Neural progenitor cell (in vitro differentiated cells): ENCODE results near the gene ABCA1. TPM values are rescaled to one million over a fixed set of nuclear protein-coding genes. Genes with fewer than 3 reads are reported as not detected.

Experiments used
- DNase-seq: peaks from one replicate; pipeline ENCODE4 v3.0.0-alpha.2; 2016; ENCODE audit warnings: low spot score
- H2AFZ ChIP-seq: fragments of 200-600 bp; sonication (generic); replicated peaks from 2 replicates; pipeline ENCODE4 v1.6.1; 2016; ENCODE audit warnings: antibody characterized with exemption
- H3F3A ChIP-seq: fragments of 200-600 bp; sonication (generic); 2 replicates; pipeline ENCODE4 v1.6.1; 2016; ENCODE audit warnings: antibody characterized with exemption, low read depth
- H3K27ac ChIP-seq: fragments of 200-600 bp; sonication (generic); 2 replicates; pipeline ENCODE4 v1.5.1; 2016; ENCODE audit warnings: mild to moderate bottlenecking
- H3K27me3 ChIP-seq: fragments of 200-600 bp; sonication (generic); 2 replicates; pipeline ENCODE4 v1.6.1; 2016; ENCODE audit warnings: mild to moderate bottlenecking, moderate library complexity
- H3K36me3 ChIP-seq: fragments of 200-600 bp; sonication (generic); 2 replicates; pipeline ENCODE4 v1.5.1; 2016
- H3K4me1 ChIP-seq: fragments of 200-600 bp; sonication (generic); 2 replicates; pipeline ENCODE4 v1.6.1; 2016; ENCODE audit warnings: mixed run types
- H3K4me2 ChIP-seq: fragments of 200-600 bp; sonication (generic); 2 replicates; pipeline ENCODE4 v1.6.1; 2016
- H3K4me3 ChIP-seq: fragments of 200-600 bp; sonication (generic); 2 replicates; pipeline ENCODE4 v1.5.1; 2016
- H3K79me2 ChIP-seq: fragments of 200-600 bp; sonication (generic); 2 replicates; pipeline ENCODE4 v1.6.1; 2016; ENCODE audit warnings: low read depth
- H3K9ac ChIP-seq: fragments of 200-600 bp; sonication (generic); 2 replicates; pipeline ENCODE4 v1.6.1; 2016
- H3K9me3 ChIP-seq: fragments of 200-600 bp; sonication (generic); 2 replicates; pipeline ENCODE4 v1.5.1; 2016; ENCODE audit warnings: low read depth
- H4K20me1 ChIP-seq: fragments of 200-600 bp; sonication (generic); 2 replicates; pipeline ENCODE4 v1.6.1; 2016; ENCODE audit warnings: low read depth
- H3K27ac Mint-ChIP-seq: 3 replicates; pipeline ENCODE4 v1.8.0; 2021; ENCODE audit warnings: mixed read lengths
- H3K27me3 Mint-ChIP-seq: 2 replicates; pipeline ENCODE4 v1.8.0; 2022; ENCODE audit warnings: low read depth, mild to moderate bottlenecking, inconsistent platforms, moderate library complexity, mixed read lengths; ENCODE audit not compliant: insufficient read depth
- H3K36me3 Mint-ChIP-seq: 3 replicates; pipeline ENCODE4 v1.8.0; 2021; ENCODE audit warnings: mixed read lengths
- H3K4me1 Mint-ChIP-seq: 3 replicates; pipeline ENCODE4 v1.8.0; 2021; ENCODE audit warnings: mixed read lengths
- H3K4me3 Mint-ChIP-seq: 3 replicates; pipeline ENCODE4 v1.8.0; 2021; ENCODE audit warnings: mild to moderate bottlenecking, moderate library complexity, mixed read lengths
- H3K9me3 Mint-ChIP-seq: 3 replicates; pipeline ENCODE4 v1.8.0; 2020; ENCODE audit warnings: mixed read lengths
- EZH2 ChIP-seq: fragments of 200-600 bp; sonication (generic); IDR thresholded peaks from 2 replicates; pipeline ENCODE4 v1.6.1; 2017; ENCODE audit warnings: antibody characterized with exemption, mild to moderate bottlenecking, moderate library complexity
- EZH2phosphoT487 ChIP-seq: fragments of 200-600 bp; sonication (generic); IDR thresholded peaks from 2 replicates; pipeline ENCODE4 v1.6.1; 2017; ENCODE audit warnings: antibody characterized with exemption
- total RNA-seq: library from RNA; depleted of rRNA; stranded (reverse); fragments of >200 nt; gene quantifications from 2 replicates; pipeline ENCODE4 v1.2.3, GENCODE V29; 2015; ENCODE audit warnings: low replicate concordance
- TF ChIP-seq, protein P1 (sequence below): fragments of 200-600 bp; sonication (generic); IDR thresholded peaks from 2 replicates; pipeline ENCODE4 v1.5.1; 2017; ENCODE audit warnings: antibody characterized with exemption, mild to moderate bottlenecking

Gene ABCA1
- total RNA-seq, 1 donor from 2014 or later: 32.4 TPM

DNA sequence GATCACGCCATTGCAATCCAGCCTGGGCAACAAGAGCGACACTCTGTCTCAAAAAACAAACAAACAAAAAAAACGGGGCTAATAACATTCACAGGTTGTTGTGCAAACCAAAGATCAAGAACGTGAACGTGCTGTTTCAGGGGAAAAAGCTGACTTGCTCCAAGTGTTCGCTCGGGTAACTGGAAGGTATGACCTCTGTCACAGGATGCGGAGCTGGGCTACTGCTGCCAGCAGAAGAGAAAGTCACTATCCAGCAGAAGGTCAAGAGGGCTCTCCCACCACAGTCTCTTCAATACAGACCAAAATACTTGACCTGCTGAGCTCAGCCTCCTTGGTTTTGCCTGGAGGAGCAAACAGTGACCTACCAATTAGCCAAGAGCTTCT is 59.7 kb downstream of the ABCA1 start:
- Histone ChIP-seq H3K9me3 (no peaks in the 10 kb centered on the region), H3K9ac (no peak overlapping the region), H3K4me1 (peaks cover 39% of the 10 kb centered on the region), H3K79me2 (no peaks in the 10 kb centered on the region), H4K20me1 (peaks cover 36% of the 10 kb centered on the region), H3K4me3 (no peak overlapping the region), H3K27me3 (no peaks in the 10 kb centered on the region), H3K36me3 (no peaks in the 10 kb centered on the region), H3K4me2 (peak overlapping the region; percentile 69), H3K27ac (peak overlapping the region; percentile 43), H2AFZ (no peak overlapping the region), H3F3A (peaks cover 31% of the 10 kb centered on the region)
- H3K4me3 Mint-ChIP-seq: no peak overlapping the region
- no peaks in the 10 kb centered on the region for H3K27me3 Mint-ChIP-seq
- no peaks in the 10 kb centered on the region for H3K9me3 Mint-ChIP-seq
- H3K36me3 Mint-ChIP-seq: peaks cover 2% of the 10 kb centered on the region
- TF ChIP-seq EZH2 (no peak), EZH2phosphoT487 (no peak)
- TF ChIP-seq, protein P1, sequence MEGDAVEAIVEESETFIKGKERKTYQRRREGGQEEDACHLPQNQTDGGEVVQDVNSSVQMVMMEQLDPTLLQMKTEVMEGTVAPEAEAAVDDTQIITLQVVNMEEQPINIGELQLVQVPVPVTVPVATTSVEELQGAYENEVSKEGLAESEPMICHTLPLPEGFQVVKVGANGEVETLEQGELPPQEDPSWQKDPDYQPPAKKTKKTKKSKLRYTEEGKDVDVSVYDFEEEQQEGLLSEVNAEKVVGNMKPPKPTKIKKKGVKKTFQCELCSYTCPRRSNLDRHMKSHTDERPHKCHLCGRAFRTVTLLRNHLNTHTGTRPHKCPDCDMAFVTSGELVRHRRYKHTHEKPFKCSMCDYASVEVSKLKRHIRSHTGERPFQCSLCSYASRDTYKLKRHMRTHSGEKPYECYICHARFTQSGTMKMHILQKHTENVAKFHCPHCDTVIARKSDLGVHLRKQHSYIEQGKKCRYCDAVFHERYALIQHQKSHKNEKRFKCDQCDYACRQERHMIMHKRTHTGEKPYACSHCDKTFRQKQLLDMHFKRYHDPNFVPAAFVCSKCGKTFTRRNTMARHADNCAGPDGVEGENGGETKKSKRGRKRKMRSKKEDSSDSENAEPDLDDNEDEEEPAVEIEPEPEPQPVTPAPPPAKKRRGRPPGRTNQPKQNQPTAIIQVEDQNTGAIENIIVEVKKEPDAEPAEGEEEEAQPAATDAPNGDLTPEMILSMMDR: no peak
- H3K4me1 Mint-ChIP-seq: peaks cover 43% of the 10 kb centered on the region
- DNase-seq: no peak
- peak overlapping the region; percentile 46 for H3K27ac Mint-ChIP-seq

DNA sequence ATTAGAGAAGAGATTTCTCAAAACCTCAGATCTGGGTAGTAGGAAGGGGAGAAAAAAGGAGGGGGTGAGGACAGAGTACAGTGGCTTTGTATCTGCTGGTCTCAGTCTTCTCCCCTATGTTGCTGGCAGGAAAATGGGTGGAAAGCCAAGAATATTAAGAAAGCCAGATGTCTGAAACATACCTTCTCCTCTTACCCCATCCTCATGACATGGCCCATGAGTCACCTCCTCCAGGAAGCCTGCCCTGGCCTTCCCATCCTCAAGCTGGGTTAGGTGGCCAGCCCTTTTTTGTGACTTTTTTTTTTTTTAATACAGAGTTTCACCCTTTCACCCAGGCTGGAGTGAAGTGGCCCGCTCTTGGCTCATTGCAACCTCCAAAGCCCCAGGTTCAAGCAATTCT is 61.8 kb downstream of the ABCA1 start:
- Histone ChIP-seq H3K27ac (no peak overlapping the region), H3K9ac (no peak overlapping the region), H3K36me3 (no peaks in the 10 kb centered on the region), H3K27me3 (no peaks in the 10 kb centered on the region), H3F3A (peaks cover 35% of the 10 kb centered on the region), H3K4me1 (peaks cover 40% of the 10 kb centered on the region), H3K4me3 (no peak overlapping the region), H3K4me2 (no peak overlapping the region), H2AFZ (no peak overlapping the region), H3K9me3 (no peaks in the 10 kb centered on the region), H3K79me2 (no peaks in the 10 kb centered on the region), H4K20me1 (peaks cover 40% of the 10 kb centered on the region)
- H3K4me1 Mint-ChIP-seq: peaks cover 42% of the 10 kb centered on the region
- TF ChIP-seq EZH2phosphoT487 (no peak), EZH2 (no peak)
- TF ChIP-seq, protein P1: no peak
- no peak for DNase-seq
- no peak overlapping the region for H3K27ac Mint-ChIP-seq
- H3K36me3 Mint-ChIP-seq: no peaks in the 10 kb centered on the region
- H3K4me3 Mint-ChIP-seq: no peak overlapping the region
- no peaks in the 10 kb centered on the region for H3K9me3 Mint-ChIP-seq
- H3K27me3 Mint-ChIP-seq: no peaks in the 10 kb centered on the region

DNA sequence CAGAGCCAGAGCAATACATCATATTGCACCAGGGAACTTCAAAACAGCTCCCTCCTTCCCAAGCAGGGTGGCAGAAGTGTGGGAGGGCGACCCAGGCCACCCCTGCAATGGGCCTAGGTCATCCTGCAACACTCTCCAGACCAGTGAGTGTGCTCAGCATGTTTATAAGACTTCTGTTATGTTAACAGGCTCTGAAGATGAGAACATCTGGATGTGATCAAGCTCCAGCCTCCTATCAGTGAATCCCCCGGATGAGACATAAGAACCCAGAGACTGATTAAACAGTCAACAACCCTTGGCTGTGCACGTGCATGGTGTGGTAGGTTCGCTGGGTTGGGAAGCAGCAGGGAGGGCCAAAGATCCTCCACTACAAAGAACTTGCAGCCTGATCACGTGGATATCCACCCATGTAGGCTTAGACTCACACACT is 63.3 kb downstream of the ABCA1 start:
- H3K79me2 ChIP-seq: no peaks in the 10 kb centered on the region
- no peak overlapping the region for H3K4me3 Mint-ChIP-seq
- no peaks in the 10 kb centered on the region for H3K9me3 ChIP-seq
- H3K9me3 Mint-ChIP-seq: no peaks in the 10 kb centered on the region
- peaks cover 38% of the 10 kb centered on the region for H4K20me1 ChIP-seq
- DNase-seq: no peak
- no peak overlapping the region for H3K9ac ChIP-seq
- no peaks in the 10 kb centered on the region for H3K36me3 Mint-ChIP-seq
- H3K27me3 ChIP-seq: no peaks in the 10 kb centered on the region
- no peak overlapping the region for H3K27ac ChIP-seq
- H2AFZ ChIP-seq: no peak overlapping the region
- peaks cover 35% of the 10 kb centered on the region for H3K4me1 Mint-ChIP-seq
- H3K27me3 Mint-ChIP-seq: no peaks in the 10 kb centered on the region
- no peak overlapping the region for H3K4me2 ChIP-seq
- H3K4me3 ChIP-seq: no peak overlapping the region
- peaks cover 29% of the 10 kb centered on the region for H3K4me1 ChIP-seq
- no peak overlapping the region for H3K27ac Mint-ChIP-seq
- peaks cover 26% of the 10 kb centered on the region for H3F3A ChIP-seq
- TF ChIP-seq EZH2 (no peak), EZH2phosphoT487 (no peak)
- TF ChIP-seq, protein P1: no peak
- no peaks in the 10 kb centered on the region for H3K36me3 ChIP-seq
